ENCODE results near the gene TFF3.

The TFF3 gene

DNA sequence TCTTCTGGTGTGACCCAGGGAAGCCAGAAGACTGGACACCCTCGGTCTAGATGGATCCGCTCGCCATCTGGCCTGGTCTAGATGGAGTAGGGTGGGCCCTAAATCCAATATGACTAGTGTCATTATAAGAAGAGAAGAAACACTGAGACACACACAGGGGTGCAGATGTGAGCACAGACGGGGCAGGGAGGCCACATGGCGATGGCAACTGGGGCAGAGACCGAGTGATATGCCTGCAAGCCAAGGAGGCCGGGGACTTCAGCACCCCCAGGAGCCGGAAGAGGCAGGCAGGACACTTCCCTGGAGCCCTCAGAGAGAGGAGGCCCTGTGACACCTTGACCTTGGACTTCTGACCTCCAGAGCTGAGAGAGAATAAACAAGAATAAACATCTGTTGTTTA, 5.6 kb upstream of the TFF3 start:
- peak; percentile 6 to 7 for DNase-seq

DNA sequence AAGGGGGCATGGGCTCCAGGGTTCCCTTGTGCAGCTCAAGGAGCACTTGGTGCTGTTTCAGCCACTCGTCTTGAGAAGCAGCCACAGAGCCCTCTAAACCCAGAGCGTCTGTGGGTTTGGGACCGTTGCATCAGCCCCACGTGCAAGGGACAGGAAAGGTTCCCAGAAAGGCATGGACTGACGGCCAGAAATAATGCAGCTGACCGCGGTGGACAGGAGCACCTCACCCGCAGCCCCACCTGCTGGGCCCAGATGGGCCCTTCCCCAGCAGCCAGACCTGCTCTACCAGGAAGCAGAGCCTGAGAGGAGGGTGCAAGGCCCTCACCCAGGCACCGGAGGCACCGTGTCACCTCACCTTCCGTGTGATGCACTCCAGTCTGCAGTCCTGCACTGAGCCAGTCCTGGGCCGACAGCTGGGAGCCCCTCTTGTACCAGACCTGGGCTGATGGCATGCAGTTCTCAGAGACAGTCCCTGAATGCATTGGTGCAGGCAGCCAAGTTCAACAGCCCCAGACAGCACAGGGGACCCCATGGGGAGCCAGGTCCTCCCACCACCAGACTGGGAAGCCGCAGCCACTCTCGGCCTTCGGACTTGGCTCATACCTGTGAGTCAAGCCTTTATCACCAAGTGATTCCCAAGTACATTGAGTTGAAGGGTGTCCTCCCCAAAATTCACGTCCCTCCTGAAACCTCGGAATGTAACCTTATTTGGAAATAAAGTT, 4.8 kb upstream of the TFF3 start:
- DNase-seq: peak; percentile 14 to 16

DNA sequence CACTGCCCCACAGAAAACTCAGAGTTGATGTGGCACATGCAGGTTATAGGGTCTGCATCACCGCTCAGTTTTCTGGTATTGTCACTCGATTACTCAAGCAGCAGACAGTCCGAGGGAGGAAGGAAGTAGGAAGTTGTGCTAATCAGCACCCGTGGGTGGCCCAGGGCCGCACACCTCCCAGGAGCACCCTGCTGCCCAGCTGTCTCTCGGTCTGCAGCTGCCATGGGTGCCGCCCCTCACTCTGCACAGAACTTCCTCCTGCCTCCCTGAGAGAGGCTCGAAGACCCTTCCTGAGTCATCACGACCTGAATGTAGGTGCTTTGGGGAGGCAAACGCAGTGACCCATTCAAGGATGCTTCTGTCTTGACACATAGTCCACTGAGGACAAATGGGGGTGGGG, 4.2 kb upstream of the TFF3 start:
- DNase-seq: peak; percentile 19 to 26

DNA sequence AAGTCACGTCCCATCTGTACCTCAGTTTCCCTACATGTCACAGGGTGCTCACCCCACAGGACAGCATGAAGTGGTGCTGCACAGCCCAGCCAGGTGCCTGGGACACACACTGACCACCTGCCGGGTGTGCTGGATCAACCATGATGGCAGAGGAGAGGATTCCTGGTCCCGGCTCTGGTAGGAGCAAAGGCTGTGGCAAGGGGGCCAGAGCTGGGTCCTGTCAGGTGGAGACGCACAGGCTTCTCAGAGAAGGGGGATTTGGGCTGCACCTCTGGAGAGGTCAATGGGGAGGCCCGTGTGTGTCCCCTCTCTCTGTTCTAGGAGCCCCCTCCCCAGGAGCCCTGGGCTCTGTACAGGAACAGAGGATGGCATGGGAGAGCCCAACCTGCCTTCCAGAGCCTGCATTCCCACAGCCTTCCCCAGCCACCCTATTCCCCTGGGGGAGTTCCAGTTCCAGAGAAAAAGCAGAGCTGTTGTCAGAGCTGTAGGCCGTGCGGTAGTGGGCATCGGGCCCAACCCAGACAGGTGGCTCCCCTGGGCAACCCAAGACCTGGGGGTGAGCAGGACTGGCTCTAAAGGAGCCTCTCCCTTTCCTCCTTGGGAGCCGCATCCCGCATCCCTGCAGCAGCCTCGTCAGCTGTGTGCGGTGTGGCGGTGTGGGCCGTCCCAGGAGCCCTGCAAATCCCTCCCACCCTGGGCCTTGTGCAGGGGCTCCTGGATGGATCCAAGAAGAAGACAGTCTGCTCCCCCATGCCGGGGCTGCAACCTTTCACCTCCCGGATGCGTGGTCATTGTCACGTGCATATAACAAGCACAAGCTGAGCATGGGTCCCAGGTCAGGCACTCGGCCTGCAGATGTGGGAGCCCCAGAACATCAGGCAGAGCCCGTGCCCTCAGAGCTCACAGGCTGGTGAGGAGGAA, 2.9 kb upstream of the TFF3 start:
- DNase-seq: peak; percentile 8 to 11

DNA sequence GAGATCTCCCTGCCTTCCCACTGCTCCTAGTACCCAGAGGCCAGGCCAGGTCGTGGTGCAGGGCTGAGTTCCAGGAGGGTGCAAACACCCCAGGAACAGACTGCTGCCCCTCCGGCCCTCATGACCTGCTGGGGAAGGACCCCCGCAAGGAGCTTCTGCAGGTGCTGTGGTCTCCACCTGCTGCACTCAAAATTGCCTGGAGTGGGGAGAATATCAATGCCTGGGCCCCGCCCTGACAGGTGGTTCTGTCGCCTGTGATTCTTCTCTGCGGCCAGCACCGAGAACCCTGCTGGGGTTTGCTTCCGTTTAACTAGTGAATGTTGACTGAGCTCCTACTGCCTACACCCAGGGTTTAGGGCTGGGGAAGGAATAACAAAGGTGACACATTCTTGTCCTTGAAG, 2.1 kb upstream of the TFF3 start:
- DNase-seq: peak in 1 of 2 experiments; percentile 0

DNA sequence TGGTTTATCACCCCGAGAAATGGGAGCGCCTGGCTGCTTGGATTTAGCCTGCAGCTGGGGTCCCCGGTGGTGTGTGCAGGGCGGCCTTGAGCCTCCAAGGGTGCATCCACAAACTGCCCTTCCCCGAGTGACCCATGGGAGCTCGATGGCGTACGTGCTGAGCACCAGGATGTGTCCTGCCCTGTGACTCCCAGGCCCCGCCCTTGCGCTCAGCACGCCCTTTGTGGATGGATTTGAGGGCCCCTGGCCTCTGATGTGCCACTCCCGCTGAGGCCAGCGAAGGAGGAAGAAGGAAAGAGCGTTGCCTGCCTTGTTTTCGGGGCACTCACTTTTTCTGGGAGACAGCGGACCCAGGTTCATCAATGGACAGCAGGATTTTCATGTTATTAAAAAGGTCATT, 1.7 kb upstream of the TFF3 start:
- DNase-seq: peak in 1 of 2 experiments; percentile 4

DNA sequence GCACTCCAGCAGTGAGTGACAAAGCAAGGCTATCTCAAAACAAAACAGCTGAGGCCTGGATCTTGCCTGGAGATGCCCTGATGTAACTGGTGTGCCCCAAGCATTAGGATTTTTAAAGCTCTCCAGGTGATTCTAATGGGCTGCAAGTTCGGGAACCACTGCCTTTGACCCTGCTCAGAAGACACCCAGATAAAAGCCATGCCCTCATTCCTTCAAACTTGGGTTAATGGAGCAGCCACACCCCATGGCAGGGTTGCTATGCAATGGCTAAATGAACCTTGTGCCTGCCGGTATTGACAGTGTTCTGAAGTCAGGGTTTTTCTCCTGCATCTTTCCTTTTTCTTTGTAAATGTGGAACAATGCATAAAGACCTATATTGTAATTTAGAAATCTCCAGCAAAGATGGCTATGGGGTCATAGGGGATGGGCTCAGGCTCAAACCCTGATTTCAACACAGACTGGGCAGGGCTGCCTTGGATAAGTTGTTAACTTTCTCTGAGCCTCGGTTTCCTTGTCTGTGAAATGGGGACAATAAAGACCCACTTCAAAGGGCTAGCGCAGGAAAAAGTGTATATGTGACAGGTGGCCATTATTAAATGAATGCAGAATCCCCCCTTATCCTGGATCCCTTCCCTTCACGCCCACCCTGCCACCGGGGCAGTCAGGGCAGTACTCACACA, 453 bp downstream of the TFF3 start:
- DNase-seq: peak; percentile 4 to 7

DNA sequence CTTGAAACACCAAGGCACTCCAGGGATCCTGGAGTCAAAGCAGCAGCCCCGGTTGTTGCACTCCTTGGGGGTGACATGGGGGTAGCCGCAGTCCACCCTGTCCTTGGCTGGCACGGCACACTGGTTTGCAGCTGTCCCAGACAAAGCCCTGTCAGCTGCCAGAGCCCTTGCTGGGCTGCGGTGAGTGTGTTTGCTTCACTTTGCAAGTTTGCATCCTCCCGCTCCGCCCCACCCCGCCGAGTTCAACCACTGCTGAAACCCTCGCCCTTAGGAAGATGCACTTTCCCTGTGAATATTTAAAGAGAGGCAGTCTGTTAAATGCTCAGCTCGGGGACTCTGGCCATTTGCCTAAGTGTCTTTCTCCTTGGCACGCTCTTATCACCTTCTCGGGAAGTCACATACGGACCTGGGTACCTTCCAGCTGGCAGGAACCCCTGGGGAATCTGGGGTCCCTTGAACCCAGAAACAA, 1.7 kb downstream of the TFF3 start:
- DNase-seq: peak; percentile 11 to 13

DNA sequence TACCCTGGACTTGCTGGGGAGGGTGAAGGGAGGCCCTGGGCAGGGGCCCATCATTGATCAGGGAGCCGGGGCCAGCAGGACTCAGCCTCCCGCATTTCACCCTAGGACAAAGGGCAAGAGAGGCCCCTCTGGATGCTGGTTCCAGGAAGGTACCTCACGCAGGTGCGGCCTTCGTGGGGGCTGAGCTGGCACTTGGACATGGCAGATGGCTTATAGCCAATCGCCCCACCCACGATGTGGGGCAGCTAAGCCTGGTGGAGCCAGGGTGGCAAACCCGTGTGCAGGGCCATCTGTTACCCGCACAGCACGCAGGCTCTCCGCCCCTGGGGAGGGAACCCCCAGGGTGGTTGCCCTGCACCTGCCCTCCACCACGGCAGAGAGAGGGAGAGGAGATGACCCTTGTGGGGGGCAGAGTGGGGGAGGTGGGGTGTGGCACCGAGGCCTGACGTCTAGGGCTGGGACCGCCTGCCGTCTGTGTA, 2.5 kb downstream of the TFF3 start:
- DNase-seq: peak; percentile 4 to 11

DNA sequence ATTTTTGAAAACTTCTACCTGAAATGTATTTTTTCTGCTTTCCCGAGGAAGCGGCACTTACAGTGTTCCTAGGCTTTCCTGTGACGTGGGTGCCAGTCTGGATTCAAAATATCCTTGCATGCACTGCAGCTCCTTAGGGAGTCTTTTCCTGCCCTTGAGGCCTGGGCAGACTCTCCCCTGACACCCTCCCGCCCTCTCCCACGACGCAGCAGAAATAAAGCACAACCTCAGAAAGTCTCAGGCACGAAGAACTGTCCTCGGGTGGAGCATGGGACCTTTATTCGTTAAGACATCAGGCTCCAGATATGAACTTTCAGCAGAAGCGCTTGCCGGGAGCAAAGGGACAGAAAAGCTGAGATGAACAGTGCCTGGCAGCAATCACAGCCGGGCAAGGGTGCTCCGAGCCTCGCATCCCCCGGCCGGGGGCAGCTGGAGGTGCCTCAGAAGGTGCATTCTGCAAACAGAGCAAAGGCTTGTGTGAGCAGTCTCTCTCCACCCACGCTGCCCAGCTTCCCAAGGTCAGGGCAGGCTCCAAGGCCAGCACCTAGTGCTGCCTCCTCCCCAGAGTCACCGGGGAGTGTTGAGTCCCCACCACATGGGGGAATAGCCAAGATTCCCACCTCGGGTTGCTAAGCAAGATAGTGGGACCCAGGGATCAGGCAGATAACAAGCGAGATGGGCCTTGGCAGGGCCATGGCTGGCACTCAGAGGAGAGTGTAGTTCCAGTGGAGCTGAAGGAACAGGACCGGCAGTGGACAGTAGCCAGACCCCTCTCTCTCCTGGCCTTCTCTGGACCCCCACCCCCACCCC, 3.2 kb downstream of the TFF3 start:
- DNase-seq: peak in 1 of 2 experiments; percentile 13

DNA sequence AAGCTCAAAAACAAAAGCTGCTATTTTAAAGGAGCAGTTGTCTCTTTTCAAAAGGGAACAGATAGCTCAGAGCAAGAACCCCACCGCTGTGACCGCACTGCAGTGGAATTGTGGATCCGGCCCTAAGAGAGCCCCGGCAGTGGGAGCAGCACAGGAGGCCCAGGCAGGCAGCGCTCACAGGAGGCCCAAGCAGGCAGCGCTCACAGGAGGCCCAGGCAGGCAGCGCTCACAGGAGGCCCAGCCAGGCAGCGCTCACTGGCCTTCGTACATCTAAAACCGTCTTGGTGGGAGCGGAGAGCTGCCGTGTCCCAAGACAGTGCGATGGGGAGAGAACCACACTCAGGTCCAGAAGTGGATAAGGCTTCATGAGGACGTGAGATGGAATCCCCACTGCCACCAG, 4.0 kb downstream of the TFF3 start:
- DNase-seq: no peak

DNA sequence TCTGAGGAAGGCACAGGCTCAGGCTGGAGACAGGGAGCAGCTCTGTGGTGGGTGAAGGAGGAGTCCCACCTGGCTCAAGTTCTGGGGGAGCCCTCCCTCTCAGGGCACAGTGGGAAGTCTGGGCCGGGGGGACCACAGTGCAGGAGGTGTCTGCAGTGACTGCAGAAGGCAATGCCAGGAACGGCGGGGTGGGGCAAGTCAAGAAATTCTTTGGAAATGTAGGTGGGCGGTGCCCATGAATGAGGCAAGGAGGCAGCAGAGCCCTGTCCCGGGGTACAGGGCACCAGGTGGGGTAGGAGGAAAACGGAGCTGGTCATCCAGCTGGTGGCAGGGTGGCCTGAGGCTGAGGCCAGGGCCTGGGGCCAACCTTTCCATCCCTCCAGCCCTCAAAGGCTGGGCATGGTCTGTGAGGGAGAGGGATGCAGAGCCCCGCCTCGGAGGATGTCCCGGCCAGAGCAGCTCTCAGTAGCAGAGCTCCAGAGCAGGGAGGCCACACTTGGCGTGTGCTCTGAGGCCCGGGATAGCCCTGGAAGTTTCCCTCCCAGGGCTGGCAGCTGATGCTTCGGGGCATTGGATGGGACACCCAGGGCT, 4.7 kb downstream of the TFF3 start:
- DNase-seq: no peak

DNA sequence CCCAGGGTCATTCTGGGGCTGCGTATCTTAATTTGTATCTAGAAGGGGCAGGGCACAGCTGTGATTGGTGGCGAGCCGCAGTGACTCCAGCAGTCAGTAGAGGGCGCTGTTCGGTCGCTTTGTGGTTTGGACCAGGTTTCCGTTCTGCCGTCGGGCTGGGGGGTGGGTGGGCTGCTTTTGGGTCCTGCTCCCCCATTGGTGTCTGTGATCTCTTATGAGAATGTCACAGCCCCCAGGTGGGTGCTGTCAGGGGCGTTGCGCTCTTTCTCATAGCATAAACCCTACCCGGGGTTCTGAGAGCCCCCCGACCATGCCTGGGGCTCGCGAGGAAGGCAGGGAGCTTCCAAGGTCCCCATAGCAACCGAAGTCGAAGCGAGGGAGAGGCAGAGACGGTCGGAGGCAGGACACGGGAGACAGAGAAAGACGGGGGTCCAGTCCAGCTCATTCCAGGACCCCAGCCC, 5.4 kb downstream of the TFF3 start:
- peak; percentile 83 to 84 for DNase-seq

DNA sequence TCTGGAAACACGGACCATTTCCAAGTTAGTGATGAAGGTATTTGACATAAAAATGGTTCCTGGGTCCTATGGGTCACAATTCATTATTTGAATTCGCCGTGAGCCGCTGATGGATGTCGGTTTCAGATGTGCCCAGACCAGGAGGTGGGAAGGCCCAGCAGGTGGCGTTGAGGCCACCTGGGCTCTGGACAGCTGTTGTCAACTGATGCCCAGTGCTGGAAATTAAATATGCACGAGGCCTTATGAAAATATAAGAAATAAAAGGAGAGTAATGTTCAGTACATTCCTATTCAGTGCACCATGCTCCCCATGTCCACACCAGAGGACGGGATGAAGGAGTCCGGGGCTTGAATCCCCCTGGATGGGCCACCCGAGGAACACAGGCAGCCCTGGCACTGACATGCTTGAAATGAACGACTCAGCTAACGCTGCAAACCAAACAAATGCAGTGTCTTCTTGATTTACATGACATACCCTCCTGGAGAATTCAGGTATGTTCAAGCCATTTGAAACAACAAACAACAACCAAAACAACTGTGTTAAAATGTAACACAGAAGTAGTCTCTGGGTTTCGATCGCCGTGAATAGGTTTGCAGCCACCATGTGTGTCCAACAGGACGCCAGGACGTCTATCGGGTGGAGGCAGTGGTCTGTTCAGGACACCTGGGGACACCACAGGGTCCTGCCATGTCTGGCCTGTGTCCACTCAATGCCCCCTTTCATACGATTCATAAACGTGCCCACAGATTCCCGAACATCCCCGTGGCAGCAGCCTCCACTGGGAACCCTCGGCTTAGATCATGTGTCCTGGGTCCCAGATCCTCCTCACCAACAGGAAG, 6.1 kb downstream of the TFF3 start:
- no peak for DNase-seq

DNA sequence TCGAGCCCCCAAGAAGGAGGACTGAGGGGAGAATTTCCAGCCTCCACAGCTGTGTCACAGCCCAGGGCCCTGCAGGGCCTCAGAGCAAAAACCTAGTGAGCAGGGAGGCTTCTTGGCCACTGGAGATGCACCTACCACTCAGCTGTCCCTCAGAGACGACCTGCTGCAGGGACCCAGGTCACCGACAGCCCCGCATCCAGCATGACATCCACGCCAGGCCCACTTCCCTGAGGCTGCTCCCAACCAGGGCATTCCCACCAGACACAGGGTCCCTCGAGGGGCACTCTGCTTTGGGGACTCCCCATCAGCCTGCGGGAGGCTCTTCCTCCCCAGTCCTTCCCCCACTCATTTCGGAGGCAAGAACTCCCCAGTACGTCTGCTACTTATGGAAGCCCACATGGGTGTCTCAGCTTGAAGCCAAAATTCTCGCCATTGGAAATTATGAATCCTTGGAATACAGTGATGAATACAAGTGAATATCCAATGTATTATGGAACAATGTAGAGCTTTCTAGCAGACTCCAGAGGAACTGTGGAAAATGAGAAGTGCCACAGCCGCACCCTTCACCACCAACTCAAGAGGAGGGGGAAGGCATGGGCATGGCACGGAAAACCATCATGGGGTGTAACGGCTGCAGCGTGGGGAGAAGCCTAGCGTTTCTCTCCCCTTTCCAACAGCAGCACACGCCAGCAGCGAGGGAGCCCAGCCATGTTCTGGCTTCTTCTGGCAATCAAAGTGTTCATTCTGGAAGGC, 6.9 kb downstream of the TFF3 start:
- DNase-seq: no peak

DNA sequence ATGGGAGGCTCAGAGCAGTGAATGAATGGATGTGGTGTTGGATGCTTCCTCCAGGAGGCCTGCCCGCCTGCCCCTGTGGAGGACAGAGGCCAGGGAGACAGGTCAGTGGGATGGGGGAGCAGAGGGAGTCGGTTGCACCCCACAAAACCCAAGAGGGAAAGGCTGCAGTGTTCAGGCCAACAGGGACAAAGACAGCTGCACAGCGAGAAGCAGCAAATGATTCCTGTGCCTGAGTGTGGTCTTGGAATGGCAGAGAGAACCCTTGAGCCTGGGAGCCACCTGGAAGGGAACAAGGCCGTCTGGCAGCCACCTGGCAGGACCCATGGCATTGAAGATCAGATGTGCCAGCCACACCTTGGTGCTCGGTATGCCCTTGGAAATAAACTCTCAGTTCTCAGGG, 8.1 kb downstream of the TFF3 start:
- DNase-seq: no peak

DNA sequence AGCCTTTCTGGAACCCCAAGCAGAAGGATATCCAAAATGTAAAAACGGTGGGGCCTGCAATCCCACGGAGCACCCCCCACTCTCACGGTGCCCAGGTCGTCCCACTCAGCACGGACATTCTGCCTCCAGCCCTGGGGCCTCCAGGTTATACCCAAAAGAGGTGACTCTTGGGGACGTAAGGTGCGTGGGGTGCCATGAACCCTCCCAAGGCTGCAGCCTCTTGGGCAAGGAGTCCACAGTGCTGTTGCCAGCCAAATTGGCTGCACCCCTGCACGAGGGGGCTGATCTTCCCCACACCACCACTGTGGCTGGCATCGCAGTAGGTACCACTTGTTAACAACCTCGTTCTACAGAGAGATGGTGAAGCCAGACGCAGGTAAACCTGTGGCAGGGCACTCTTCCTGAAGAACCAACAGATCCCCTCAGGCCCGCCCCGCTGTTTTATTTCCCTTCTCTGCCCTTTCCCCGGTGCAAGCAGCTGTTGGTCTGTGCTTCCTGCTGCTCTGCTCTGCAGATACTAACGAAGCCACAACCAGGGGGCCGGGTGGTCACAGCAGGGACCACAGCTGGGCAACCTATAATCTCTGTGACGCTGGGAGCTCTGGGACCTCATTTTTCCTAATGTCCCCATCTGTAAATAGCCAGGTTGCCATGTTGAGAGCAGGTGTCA, 8.7 kb downstream of the TFF3 start:
- no peak for DNase-seq

DNA sequence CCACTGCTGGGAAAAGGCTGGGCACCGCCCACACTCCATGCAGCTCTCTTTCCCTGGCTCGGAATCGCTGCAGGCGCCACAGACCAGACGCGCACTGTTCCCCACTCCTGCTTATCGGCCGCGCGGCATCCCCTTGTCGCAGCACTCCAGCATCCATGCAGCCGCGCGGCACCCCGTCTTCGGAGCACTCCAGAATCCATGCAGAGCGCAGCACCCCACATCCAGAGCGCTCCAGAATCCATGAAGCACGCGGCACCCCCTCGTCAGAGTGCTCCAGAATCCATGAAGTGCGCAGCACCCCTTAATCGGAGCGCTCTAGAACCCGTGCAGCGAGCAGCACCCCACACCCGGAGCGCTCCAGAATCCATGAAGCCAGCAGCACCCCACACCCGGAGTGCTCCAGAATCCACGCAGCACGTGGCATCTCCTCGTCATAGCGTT, 9.5 kb downstream of the TFF3 start:
- DNase-seq: no peak

Measured in activated T-cell treated with anti-CD3 and anti-CD28 coated beads, Interleukin-2, amount 50 U/mL, for 48 hours (primary cell).